GM12878 (cell line): Measurements from ENCODE around the gene RHOF. TPM values are rescaled to one million over a fixed set of nuclear protein-coding genes. Genes with fewer than 3 reads are reported as not detected.

ENCODE experiments used
- ATF7 ChIP-seq: fragments of 450-650 bp; IDR thresholded peaks from 2 replicates; pipeline ENCODE4 v1.6.1; 2016; ENCODE audit warnings: low read depth, mild to moderate bottlenecking
- BACH1 ChIP-seq: fragments of 450-650 bp; IDR thresholded peaks from 2 replicates; pipeline ENCODE4 v1.6.1; 2017; ENCODE audit warnings: mild to moderate bottlenecking, borderline replicate concordance
- BCL11A ChIP-seq: IDR thresholded peaks from 2 replicates; pipeline ENCODE4 v1.6.1; 2011; ENCODE audit warnings: low read depth, low read length
- BHLHE40 ChIP-seq, 2 experiments: fragments of 450-650 bp in 1 of 2; IDR thresholded peaks; 2 replicates each; pipeline ENCODE4 v1.6.1; 2011 to 2017; ENCODE audit warnings: low read depth in 2 of 2, borderline replicate concordance in 1 of 2, improper control_type of control experiment in 1 of 2, low read length in 1 of 2, mild to moderate bottlenecking in 1 of 2
- BMI1 ChIP-seq: fragments of 450-650 bp; IDR thresholded peaks from 2 replicates; pipeline ENCODE4 v1.6.1; 2016; ENCODE audit warnings: mild to moderate bottlenecking, moderate library complexity, borderline replicate concordance
- E4F1 ChIP-seq: fragments of 450-650 bp; IDR thresholded peaks from 2 replicates; pipeline ENCODE4 v1.6.1; 2018; ENCODE audit warnings: borderline replicate concordance, mild to moderate bottlenecking; ENCODE audit not compliant: partially characterized antibody
- EP300 ChIP-seq, 2 experiments: fragments of 150-350 bp in 1 of 2; IDR thresholded peaks; 2 replicates each; pipeline ENCODE4 v1.6.1; 2011 to 2012; ENCODE audit warnings: low read depth in 2 of 2, low read length in 2 of 2, borderline replicate concordance in 1 of 2, improper control_type of control experiment in 1 of 2, inconsistent platforms in 1 of 2; ENCODE audit not compliant: control insufficient read depth in 1 of 2
- FOXK2 ChIP-seq: fragments of 450-650 bp; IDR thresholded peaks from 2 replicates; pipeline ENCODE4 v1.6.1; 2017; ENCODE audit warnings: mild to moderate bottlenecking, moderate library complexity
- HDAC6 ChIP-seq: fragments of 200-600 bp; sonication (generic); IDR thresholded peaks from one replicate; pipeline ENCODE4 v1.8.0; 2017; ENCODE audit warnings: antibody characterized with exemption; ENCODE audit not compliant: unreplicated experiment
- KAT2A ChIP-seq: conservative IDR thresholded peaks from 2 replicates; pipeline ENCODE4 v1.6.1; 2011; ENCODE audit warnings: low read depth, low read length; ENCODE audit not compliant: control insufficient read depth
- KLF5 ChIP-seq: fragments of 450-650 bp; IDR thresholded peaks from 2 replicates; pipeline ENCODE4 v1.6.1; 2014; ENCODE audit warnings: mild to moderate bottlenecking; ENCODE audit not compliant: partially characterized antibody
- MYC ChIP-seq: IDR thresholded peaks from 2 replicates; pipeline ENCODE4 v1.6.1; 2011; ENCODE audit warnings: mild to moderate bottlenecking, low read length, moderate library complexity, inconsistent platforms; ENCODE audit not compliant: insufficient read depth, insufficient replicate concordance, insufficient read length, severe bottlenecking
- NR2C1 ChIP-seq: fragments of 450-650 bp; IDR thresholded peaks from 2 replicates; pipeline ENCODE4 v1.6.1; 2017; ENCODE audit warnings: antibody characterized with exemption, mild to moderate bottlenecking, moderate library complexity
- PBX3 ChIP-seq: IDR thresholded peaks from 2 replicates; pipeline ENCODE4 v1.6.1; 2011; ENCODE audit warnings: mild to moderate bottlenecking, low read depth, low read length, moderate library complexity; ENCODE audit not compliant: insufficient replicate concordance
- PML ChIP-seq: IDR thresholded peaks from 2 replicates; pipeline ENCODE4 v1.6.1; 2012; ENCODE audit warnings: low read length, inconsistent platforms
- RUNX3 ChIP-seq: IDR thresholded peaks from 2 replicates; pipeline ENCODE4 v1.6.1; 2012; ENCODE audit warnings: low read length, inconsistent platforms
- SREBF2 ChIP-seq: IDR thresholded peaks from 2 replicates; pipeline ENCODE4 v1.6.1; 2012; ENCODE audit warnings: mild to moderate bottlenecking, low read length
- SUPT20H ChIP-seq: IDR thresholded peaks from 2 replicates; pipeline ENCODE4 v1.6.1; 2011; ENCODE audit warnings: low read depth, mild to moderate bottlenecking, low read length, moderate library complexity, borderline replicate concordance; ENCODE audit not compliant: control insufficient read depth
- USF2 ChIP-seq: IDR thresholded peaks from 2 replicates; pipeline ENCODE4 v1.6.1; 2011; ENCODE audit warnings: low read depth, low read length, improper control_type of control experiment, borderline replicate concordance
- ZBTB11 ChIP-seq: fragments of 450-650 bp; formaldehyde crosslinking; IDR thresholded peaks from 2 replicates; pipeline ENCODE4 v1.5.0; 2022; ENCODE audit warnings: mild to moderate bottlenecking, missing genetic modification characterization
- ZNF24 ChIP-seq: fragments of 450-650 bp; IDR thresholded peaks from 2 replicates; pipeline ENCODE4 v1.6.1; 2017; ENCODE audit warnings: antibody characterized with exemption, mild to moderate bottlenecking
- polyA plus RNA-seq, 11 experiments: library from polyadenylated mRNA; depleted of rRNA in 4 of 11; unstranded in 6 of 11; stranded (reverse) in 5 of 11; fragments of >200 nt; fragmentation: Nextera tagmentation in 4 of 11; fragmentation: Illumina TruSeq in 1 of 11; extraction: Ambion mirVana in 4 of 11; extraction: Trizol in 1 of 11; gene quantifications; 1 replicate in 1 of 11; 2 replicates in 10 of 11; pipeline versions ENCODE4 v1.2.1 to v1.2.3, GENCODE V29; 2011 to 2016; ENCODE audit warnings: inconsistent platforms in 2 of 11, missing spikeins in 2 of 11, low read depth in 1 of 11
- total RNA-seq, 4 experiments: library from RNA; depleted of rRNA in 3 of 4; stranded (reverse); fragments of >200 nt in 3 of 4; fragmentation: Illumina TruSeq in 1 of 4; extraction: Trizol in 1 of 4; gene quantifications; 2 replicates each; pipeline versions ENCODE4 v1.2.1 to v1.2.3, GENCODE V29; 2013 to 2021

RHOF gene
- total and polyA plus RNA-seq, 10 of the 15 experiments (the other 5 are each of a cell fraction or from before 2014, with no cell fraction given), result 6.1 to 78.7 (median 39.7) TPM

- TF ChIP-seq PBX3 (no peak), KAT2A (no peak), RUNX3 (no peak), BACH1 (peak; percentile 47; the same call in 1 of the 2 replicates), ATF7 (peak; percentile 77), BCL11A (no peak), BHLHE40 (IDR thresholded peaks at IDR 0.05; ENCODE audit: borderline replicate concordance in 1 of 2, low read depth in 2 of 2, low read length in 1 of 2) (peak; percentile 53 to 84; a peak in 3 of 4 replicates), SREBF2 (no peak), EP300 (IDR thresholded peaks at IDR 0.05; ENCODE audit: borderline replicate concordance in 1 of 2, control insufficient read depth in 1 of 2, low read depth in 2 of 2, low read length in 2 of 2) (peak; percentile 15 to 43; a peak in 1 of 4 replicates), ZNF24 (no peak), FOXK2 (no peak), USF2 (no peak), E4F1 (no peak), PML (no peak), NR2C1 (no peak), BMI1 (no peak), MYC (no peak), SUPT20H (no peak), HDAC6 (no peak), ZBTB11 (no peak), KLF5 (peak; percentile 63)
Measured at GRCh38 chr12:121789800-121790728, 3.4 kb downstream of the RHOF start (continued).
